ENCODE data around the gene FKBP1A. TPM values are rescaled to one million over a fixed set of nuclear protein-coding genes. Genes with fewer than 3 reads are reported as not detected.

Gene FKBP1A
- total and polyA plus RNA-seq, 8 donors: 33.0 to 283 (median 149) TPM

GRCh38 chr20:1324598-1325172, 68.2 kb downstream of the FKBP1A start:
- TF ChIP-seq, protein P1, sequence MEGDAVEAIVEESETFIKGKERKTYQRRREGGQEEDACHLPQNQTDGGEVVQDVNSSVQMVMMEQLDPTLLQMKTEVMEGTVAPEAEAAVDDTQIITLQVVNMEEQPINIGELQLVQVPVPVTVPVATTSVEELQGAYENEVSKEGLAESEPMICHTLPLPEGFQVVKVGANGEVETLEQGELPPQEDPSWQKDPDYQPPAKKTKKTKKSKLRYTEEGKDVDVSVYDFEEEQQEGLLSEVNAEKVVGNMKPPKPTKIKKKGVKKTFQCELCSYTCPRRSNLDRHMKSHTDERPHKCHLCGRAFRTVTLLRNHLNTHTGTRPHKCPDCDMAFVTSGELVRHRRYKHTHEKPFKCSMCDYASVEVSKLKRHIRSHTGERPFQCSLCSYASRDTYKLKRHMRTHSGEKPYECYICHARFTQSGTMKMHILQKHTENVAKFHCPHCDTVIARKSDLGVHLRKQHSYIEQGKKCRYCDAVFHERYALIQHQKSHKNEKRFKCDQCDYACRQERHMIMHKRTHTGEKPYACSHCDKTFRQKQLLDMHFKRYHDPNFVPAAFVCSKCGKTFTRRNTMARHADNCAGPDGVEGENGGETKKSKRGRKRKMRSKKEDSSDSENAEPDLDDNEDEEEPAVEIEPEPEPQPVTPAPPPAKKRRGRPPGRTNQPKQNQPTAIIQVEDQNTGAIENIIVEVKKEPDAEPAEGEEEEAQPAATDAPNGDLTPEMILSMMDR (IDR thresholded peaks at IDR 0.05): no peak
- TF ChIP-seq POLR2AphosphoS5 (IDR thresholded peaks at IDR 0.05): peak in 1 of 3 donors; percentile 10
- whole genome bisulfite sequencing, 5 donors: 12 to 25% (median 18%) methylated on average over 15 of the region's 15 CpGs
- Histone ChIP-seq H3K27me3 (no peaks in the 10 kb centered on the region), H3K4me3 (peak overlapping the region; percentile 58 to 83 (median 70)), H3K9me3 (no peaks in the 10 kb centered on the region), H3K4me1 (peaks cover 44 to 72% (median 51%) of the 10 kb centered on the region in 4 donors), H3K27ac (peak overlapping the region; percentile 74 to 99 (median 98)), H3K36me3 (peaks cover 0 to 1% (median 0%) of the 10 kb centered on the region in 4 donors)
- intact Hi-C loops (cut with DNase I; ENCODE audit: low total_unique reads): no loop called here
- peak in 1 of 2 donors; percentile 46 for DNase-seq

DNA sequence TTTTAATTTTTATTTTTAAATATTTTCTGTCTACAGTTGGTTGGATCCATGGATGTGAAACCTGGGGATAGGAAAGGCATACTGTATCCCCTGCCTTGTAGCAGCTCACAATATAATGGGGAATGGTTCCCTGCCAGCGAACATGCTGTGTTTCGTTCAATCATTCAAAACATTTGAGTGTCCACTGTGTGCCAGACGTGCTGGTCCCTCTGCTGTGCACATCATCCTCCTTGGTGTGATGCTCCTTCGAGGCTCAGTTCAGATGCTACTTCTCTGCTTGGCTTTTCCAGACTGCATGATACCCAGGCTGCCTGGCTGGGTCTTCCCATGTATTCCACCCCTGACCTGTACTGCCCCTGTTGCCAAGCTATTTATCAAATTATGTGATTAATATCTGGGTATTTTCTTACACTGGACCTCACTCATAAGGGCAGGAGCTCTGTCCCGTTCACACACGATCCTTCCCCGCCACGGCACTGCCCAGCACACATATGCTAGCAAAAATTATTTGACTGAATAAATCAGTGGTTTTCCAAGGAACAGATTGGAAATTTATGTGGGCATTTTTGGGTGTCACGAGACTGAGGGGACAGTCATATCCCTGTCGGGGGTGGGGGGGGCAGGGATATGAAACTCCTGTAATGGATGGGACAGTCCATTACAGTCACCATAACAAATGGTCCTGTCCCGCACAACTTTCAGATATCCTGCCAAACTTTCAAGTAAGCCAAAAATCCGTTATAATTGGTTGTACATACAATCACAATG, 68.8 kb downstream of the FKBP1A start:
- Histone ChIP-seq H3K27me3 (no peaks in the 10 kb centered on the region), H3K4me1 (peaks cover 39 to 66% (median 47%) of the 10 kb centered on the region in 4 donors), H3K27ac (peak overlapping the region; percentile 9 to 99 (median 98)), H3K36me3 (peaks cover 0 to 7% (median 0%) of the 10 kb centered on the region in 4 donors), H3K4me3 (peak overlapping the region in 2 of 4 donors; percentile 58 to 61), H3K9me3 (no peaks in the 10 kb centered on the region)
- no peak for DNase-seq
- 75 to 84% (median 76%) methylated on average over 12 of the region's 12 CpGs for WGBS, 5 donors
- intact Hi-C loops (cut with DNase I; ENCODE audit: low total_unique reads): no loop called here
- no peak for TF ChIP-seq POLR2AphosphoS5 (IDR thresholded peaks at IDR 0.05)
- no peak for TF ChIP-seq POLR2A (IDR thresholded peaks at IDR 0.05)
- TF ChIP-seq, protein P1 (IDR thresholded peaks at IDR 0.05): no peak
- no peak for TF ChIP-seq EP300 (IDR thresholded peaks at IDR 0.05)

DNA sequence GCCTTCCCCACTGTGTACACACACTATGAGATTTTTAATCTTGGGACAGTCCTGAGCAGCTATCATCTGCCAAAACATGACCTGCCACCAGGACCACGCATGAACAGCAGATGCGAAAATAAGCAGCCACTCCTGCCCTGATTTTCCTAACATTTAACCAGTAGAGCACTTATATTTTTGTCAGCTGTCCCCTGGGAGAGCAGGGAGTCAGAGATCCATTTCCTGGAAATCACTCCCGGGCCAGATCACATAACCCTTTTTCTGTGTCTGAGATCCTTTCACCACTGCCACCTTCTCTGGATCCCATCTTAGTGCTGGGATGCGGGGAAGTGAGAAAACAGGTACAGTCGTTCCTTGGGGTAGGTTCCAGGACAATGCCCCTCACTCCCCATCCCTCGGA, 69.6 kb downstream of the FKBP1A start:
- no peak for TF ChIP-seq POLR2A (IDR thresholded peaks at IDR 0.05)
- TF ChIP-seq, protein P1 (IDR thresholded peaks at IDR 0.05): no peak
- TF ChIP-seq EP300 (IDR thresholded peaks at IDR 0.05): no peak
- no peak for TF ChIP-seq POLR2AphosphoS5 (IDR thresholded peaks at IDR 0.05)
- Histone ChIP-seq H3K27me3 (no peaks in the 10 kb centered on the region), H3K27ac (peak overlapping the region; percentile 21 to 99 (median 98)), H3K4me1 (peaks cover 32 to 58% (median 39%) of the 10 kb centered on the region in 4 donors), H3K9me3 (no peaks in the 10 kb centered on the region), H3K4me3 (no peak overlapping the region), H3K36me3 (peaks cover 0 to 12% (median 3%) of the 10 kb centered on the region in 4 donors)
- intact Hi-C loops (cut with DNase I; ENCODE audit: low total_unique reads): no loop called here
- no peak for DNase-seq
- WGBS, 5 donors: 67 to 78% (median 76%) methylated on average over 6 of the region's 6 CpGs

- Histone ChIP-seq H3K4me3 (no peak overlapping the region), H3K27ac (peak overlapping the region; percentile 47 to 99 (median 98)), H3K9me3 (no peaks in the 10 kb centered on the region), H3K4me1 (peaks cover 26 to 52% (median 34%) of the 10 kb centered on the region in 4 donors), H3K27me3 (no peaks in the 10 kb centered on the region), H3K36me3 (peaks cover 0 to 16% (median 4%) of the 10 kb centered on the region in 4 donors)
- intact Hi-C loops (cut with DNase I; ENCODE audit: low total_unique reads): no loop called here
- WGBS, 5 donors: 63 to 78% (median 75%) methylated on average over 11 of the region's 11 CpGs
- TF ChIP-seq POLR2AphosphoS5 (IDR thresholded peaks at IDR 0.05) (peak; percentile 38 to 72 (median 70)), EP300 (IDR thresholded peaks at IDR 0.05) (no peak)
- DNase-seq: peak in 1 of 2 donors; percentile 69
These were observed 70.2 kb downstream of the FKBP1A start for GRCh38 chr20:1322511-1323245.

Measured in stomach (tissue), 9 donors.